HG02678 (cell line): Measurements from ENCODE around the gene IL18RAP.

ENCODE experiments used
- ATAC-seq: cut with Tn5 transposase; IDR thresholded peaks from one replicate; pipeline ENCODE4 v1.9.1; 2021; ENCODE audit warnings: mild to moderate bottlenecking, moderate library complexity; ENCODE audit not compliant: unreplicated experiment

The IL18RAP gene

GRCh38 chr2:102492006-102492405 lies 69.0 kb downstream of the IL18RAP start:
- ATAC-seq = no peak

GRCh38 chr2:102494570-102494969 lies 71.6 kb downstream of the IL18RAP start:
- ATAC-seq = no peak

GRCh38 chr2:102498414-102498813 lies 75.5 kb downstream of the IL18RAP start:
- ATAC-seq = no peak

- no peak for ATAC-seq
These were observed 76.6 kb downstream of the IL18RAP start for GRCh38 chr2:102499558-102499957.
